GM19023 (cell line): ENCODE measurements around the gene IL10RA.

Experiments used
- ATAC-seq: cut with Tn5 transposase; IDR thresholded peaks from one replicate; pipeline ENCODE4 v1.9.1; 2021; ENCODE audit warnings: mild to moderate bottlenecking, moderate library complexity; ENCODE audit not compliant: unreplicated experiment

The IL10RA gene

DNA sequence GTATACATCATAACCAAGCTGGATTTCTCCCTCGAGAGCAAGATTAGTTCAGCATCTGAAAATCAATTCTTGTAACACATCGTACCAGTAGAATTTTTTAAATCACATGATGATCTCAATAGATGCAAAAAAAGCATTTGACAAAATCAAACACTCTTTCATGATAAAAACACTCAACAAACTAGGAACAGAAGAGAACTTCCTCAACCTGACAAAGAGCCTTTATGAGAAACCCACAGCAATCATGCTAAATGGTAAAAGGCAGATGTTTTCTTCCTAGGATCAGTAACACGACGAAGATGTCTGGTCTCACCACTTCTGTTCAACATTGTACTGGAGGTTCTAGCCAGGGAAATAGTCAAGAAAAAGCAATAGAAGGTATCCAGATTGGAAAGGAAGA lies 56.6 kb downstream of the IL10RA start:
- no peak for ATAC-seq

DNA sequence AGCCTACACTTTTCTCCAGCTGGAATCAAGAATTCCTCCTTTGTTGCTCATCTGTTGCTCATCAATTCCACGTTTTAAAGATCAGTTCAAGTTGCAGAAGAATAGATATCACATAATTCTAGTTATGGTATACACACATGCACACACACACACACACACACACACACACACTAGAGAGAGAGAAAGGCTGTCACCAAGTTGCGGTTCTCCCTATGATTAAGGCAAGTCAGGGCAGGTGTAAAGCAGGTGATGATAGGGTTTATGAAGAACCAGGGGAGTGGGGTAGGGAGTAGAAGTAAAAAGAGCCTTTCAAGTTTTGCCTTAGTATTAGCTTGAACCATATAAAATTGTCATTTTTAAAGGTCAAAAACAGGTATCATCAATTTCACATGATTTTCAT lies 59.0 kb downstream of the IL10RA start:
- ATAC-seq = no peak

DNA sequence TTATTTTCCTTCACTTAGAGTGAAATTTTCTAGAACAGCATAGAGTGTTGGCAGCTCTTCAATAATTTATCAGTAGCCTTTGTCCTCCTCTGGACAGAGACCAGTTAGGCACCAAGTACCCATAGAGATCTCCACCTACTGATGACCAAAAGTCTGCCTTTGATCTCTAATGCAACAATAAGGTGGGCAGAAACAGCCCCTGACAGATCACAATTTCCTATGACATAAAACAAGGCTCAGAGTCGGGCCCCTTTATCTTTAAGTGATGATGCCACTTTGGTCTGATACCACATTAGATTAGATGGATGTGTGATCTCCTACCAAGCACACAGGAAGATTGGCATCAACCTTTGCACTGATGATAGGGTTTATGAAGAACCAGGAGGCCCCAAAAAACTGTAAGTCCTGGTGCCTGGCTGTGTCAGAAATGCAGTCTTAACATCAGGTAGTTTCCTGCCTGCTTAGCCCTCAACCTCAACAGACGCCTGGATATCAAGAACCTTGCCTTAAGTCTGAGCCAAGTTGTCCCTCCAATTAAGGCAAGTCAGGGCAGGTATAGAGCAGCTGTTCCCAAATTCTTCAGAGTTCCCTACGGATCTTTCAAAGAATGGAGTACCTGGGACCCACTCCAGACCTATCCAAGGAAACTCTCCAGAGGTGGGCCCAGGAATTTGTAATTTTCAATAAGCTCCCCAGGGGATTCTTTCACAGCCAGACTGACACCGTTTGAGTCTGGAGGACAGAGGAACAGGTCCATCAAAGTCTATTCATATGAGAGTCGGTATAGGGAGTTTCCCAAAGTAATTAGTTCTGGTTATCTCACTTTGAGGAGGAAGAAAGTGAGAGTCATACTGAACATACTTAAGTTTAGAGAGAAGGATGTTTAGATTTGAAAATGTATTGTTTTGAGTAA lies 60.1 kb downstream of the IL10RA start:
- no peak for ATAC-seq

DNA sequence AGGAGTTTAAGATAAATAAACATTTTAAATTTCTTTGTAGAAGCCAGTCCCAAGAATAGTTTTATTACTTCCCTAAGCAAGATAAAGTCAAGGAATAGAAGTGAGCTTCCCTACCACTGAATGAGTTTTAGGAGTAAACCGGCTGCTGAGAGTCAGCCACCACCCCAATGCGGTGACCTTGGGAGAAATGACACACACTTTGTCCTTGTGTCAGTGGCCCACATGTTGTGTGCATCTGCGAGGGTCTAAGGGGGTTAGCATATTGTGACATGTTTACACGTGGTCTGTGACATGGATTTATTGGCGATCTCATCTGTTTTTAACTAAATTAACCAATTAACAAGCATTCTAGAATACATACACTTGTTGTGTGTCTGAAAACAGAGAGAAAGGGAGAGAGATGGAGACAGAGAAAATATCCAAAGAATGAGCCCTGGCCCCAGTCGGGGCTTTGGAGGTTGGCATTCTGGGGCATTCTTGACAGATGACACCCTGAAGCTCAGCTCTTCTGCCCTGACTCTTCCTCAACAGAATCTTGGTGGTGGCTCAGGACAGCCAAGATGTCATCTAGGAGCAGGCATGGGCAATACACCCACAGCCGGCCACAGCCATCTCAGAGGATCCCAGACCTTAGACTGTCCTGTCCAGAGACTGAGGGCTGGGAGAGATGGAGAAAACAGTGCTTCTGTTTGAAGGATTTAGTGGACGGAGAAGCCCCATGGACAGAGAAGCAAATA lies 60.9 kb downstream of the IL10RA start:
- no peak for ATAC-seq

DNA sequence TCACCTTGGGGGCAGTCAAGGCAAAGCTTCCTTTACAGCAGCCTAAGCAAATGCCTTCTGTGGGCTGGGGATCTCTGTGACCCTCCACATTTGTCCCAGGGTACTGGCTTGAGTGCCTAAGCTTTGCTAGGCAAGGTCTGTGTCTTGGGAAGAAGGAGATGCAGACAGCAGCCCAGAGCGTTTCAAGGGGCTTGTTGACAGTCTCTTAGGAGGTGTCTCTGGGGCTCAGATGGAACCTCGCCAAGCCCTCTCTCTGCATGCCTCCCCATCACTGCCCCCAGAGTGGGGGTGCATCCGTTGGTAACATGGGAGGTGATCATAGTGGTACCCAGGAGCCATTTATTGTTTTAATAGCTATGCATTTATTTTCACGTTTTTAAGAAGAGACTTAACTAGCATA lies 61.6 kb downstream of the IL10RA start:
- ATAC-seq = no peak

DNA sequence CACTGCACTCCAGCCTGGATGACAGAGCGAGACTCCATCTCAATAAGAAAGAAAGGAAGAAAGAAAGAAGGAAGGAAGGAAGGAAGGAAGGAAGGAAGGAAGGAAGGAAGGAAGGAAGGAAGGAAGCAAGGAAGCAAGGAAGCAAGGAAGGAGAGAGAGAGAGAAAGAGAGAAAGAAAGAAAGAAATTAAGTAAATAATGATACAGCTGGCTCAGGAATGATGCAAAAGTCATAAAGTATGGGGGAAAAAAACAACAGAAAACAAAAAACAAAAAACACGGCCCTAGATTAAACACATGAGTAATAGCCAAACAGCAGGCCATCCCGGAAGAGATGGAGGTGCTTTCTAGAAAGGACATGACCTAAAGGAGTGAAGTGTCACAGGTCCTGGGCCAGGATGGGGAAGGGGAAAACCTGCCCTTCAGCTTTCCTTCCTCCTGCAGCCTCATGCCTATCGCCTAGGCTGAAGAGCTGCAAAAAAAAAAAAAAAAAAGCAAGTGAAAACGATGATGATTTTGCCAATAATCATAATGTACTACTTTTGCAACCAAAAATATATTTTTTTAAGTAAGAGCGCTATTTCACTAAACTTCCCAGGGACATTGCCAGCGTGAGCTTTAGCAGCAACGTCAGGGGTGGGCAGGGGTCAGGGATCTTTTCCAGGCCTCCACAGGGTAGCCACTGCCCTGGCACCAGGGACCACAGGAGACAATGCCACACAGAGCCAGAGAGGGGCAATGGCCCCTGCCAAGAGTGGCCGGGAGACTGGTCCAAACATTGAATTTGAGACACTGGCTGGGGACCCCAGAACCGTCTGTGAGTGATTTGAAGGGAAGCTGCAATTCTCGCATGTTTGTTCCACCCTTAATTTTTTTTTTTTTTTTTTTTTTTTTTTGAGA lies 62.5 kb downstream of the IL10RA start:
- ATAC-seq = no peak

DNA sequence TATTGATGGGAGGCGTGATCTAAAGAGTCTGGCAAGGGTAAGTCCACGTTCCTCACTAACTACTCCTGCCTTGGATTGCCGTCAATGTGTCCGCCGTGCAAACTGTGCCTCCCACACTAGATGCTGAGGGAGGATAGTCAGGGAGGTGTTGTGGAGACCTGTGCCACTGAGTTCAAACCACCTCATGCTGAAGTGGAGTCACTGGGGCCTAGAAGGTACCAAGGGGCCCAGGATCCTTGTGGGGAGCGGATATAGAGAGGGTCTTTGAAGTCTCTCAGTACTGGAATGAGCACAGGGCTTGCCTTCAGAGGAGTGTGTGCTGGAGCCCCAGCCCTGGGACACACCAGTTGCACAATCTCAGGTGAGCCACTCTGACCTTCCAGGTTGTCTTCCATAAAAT lies 63.6 kb downstream of the IL10RA start:
- ATAC-seq = no peak

DNA sequence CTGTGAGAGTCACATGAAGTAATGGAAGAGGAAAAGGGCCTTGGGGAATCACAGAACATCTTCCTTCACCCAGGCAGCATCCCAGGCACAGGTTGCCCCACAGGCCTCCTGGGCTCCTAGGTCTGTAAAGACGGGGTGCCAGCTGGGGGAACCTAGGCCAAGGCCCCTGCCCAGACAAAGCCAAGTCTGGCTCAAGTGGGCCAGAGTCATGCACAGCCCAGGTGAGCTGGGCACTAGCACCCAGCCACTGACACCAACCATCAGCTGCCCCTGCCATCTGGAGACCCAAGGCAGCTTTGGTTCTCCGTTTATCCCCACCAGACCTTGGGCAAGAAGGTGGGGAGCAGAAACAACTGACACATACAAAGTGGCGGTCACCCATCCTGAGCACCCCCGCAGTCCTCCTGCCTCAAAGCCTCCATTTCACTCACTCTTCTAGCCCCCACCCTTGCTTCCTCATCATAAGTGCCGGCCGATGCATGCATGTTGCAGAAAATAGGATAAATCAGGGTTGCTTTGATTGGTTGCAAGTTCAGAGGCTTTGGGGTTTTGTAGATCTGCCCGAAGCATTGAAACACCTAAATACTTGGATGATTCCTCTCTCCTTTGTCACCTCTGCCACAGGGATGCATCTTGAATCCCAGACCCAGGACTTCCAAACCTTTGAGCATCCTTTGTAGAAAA lies 64.2 kb downstream of the IL10RA start:
- no peak for ATAC-seq
